Measurements from ENCODE around the gene MSTN.
A peak's percentile ranks its signal among the peaks of the same experiment; 100 is the strongest.
"Not testable (repeated sequence)": the region's sequence is repeated elsewhere in the genome, so short reads cannot be mapped to it uniquely, and the experiment has no call there.

Gene MSTN

GRCh38 chr2:190062053-190062452 is 476 bp downstream of the MSTN start:
- no peak for DNase-seq

- no peak for DNase-seq
Observed at GRCh38 chr2:190060626-190061025, 1.9 kb downstream of the MSTN start.

GRCh38 chr2:190060019-190060418 is 2.5 kb downstream of the MSTN start:
- DNase-seq = no peak

GRCh38 chr2:190053426-190053825 is 9.1 kb downstream of the MSTN start:
- DNase-seq = no peak

- DNase-seq = no peak
Observed at GRCh38 chr2:190052307-190052706, 10.2 kb downstream of the MSTN start.

- DNase-seq = no peak
Observed at GRCh38 chr2:190051223-190051622, 11.3 kb downstream of the MSTN start.

GRCh38 chr2:190050001-190050400 is 12.5 kb downstream of the MSTN start:
- DNase-seq = no peak

- no peak for DNase-seq
Observed at GRCh38 chr2:190044866-190045265, 17.7 kb downstream of the MSTN start.

GRCh38 chr2:190043441-190043840 is 19.1 kb downstream of the MSTN start:
- DNase-seq = no peak

- no peak for DNase-seq
Observed at GRCh38 chr2:190036071-190036470, 26.5 kb downstream of the MSTN start.

GRCh38 chr2:190034417-190034816 is 28.1 kb downstream of the MSTN start:
- not testable (repeated sequence) for DNase-seq

GRCh38 chr2:190031969-190032618 is 30.4 kb downstream of the MSTN start:
- DNase-seq = no peak

- peak; percentile 19 for DNase-seq
Observed at GRCh38 chr2:190023860-190024259, 38.7 kb downstream of the MSTN start.

GRCh38 chr2:190020720-190021119 is 41.8 kb downstream of the MSTN start:
- no peak for DNase-seq

- DNase-seq = no peak
Observed at GRCh38 chr2:190017837-190018236, 44.7 kb downstream of the MSTN start.

GRCh38 chr2:190015969-190016368 is 46.6 kb downstream of the MSTN start:
- not testable (repeated sequence) for DNase-seq
